ENCODE measurements around the gene WDR88. TPM values are rescaled to one million over a fixed set of nuclear protein-coding genes. Genes with fewer than 3 reads are reported as not detected.

The WDR88 gene
- total RNA-seq, 1 donor from 2014 or later, result not detected

DNA sequence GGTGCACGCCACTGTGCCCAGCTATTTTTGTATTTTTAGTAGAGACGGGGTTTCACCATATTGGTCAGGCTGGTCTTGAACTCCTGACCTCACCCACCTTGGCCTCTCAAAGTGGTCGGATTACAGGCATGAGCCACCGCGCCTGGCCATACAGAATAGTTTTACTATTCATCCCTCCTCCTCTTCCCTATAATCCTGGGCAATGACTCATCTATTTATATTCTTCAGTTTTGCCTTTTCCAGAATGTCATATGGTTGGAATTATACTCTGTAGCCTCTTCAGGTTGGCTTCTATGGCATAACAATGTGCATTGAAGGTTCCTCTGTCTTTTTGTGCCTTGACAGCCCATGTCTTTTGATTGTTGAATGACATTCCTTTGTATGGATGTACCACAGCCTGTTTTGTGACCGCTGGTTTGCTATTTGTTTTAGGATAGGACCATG is 40.0 kb downstream of the WDR88 start:
- no peaks in the 10 kb centered on the region for H3K36me3 ChIP-seq
- intact Hi-C loops (cut with DNase I), result no loop called here

DNA sequence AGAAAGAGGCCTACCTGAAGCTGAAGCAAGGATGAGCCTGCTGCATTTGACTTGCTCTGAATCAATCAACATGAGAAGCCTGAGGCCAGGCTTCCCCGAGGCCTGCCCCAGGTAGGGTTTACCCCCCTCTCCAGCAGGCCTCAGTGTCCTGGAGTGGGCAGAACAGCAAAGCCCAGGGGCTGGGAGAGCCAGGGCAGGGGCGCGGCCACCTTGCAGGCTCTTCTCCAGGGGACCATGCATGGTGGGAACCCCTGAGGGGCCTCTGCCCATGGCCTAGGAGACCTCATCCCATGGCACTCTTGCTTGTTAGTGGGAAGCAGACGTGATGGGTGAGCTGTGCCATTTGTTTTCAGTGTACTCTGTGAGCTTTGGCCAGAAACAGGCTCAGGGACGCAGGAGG is 42.3 kb downstream of the WDR88 start:
- H3K36me3 ChIP-seq, result no peaks in the 10 kb centered on the region
- no peak for DNase-seq
- intact Hi-C loops (cut with DNase I), result no loop called here

More for the DNA sequence above, 40.0 kb downstream of the WDR88 start:
- Histone ChIP-seq H3K4me1 (peaks cover 8% of the 10 kb centered on the region), H3K9me3 (no peaks in the 10 kb centered on the region), H3K27me3 (ENCODE audit: low read depth) (no peaks in the 10 kb centered on the region), H3K27ac (no peak overlapping the region), H3K4me3 (no peak overlapping the region)
- DNase-seq, result no peak
- TF ChIP-seq, protein P1, sequence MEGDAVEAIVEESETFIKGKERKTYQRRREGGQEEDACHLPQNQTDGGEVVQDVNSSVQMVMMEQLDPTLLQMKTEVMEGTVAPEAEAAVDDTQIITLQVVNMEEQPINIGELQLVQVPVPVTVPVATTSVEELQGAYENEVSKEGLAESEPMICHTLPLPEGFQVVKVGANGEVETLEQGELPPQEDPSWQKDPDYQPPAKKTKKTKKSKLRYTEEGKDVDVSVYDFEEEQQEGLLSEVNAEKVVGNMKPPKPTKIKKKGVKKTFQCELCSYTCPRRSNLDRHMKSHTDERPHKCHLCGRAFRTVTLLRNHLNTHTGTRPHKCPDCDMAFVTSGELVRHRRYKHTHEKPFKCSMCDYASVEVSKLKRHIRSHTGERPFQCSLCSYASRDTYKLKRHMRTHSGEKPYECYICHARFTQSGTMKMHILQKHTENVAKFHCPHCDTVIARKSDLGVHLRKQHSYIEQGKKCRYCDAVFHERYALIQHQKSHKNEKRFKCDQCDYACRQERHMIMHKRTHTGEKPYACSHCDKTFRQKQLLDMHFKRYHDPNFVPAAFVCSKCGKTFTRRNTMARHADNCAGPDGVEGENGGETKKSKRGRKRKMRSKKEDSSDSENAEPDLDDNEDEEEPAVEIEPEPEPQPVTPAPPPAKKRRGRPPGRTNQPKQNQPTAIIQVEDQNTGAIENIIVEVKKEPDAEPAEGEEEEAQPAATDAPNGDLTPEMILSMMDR (IDR thresholded peaks at IDR 0.05), result no peak
- ATAC-seq, result no peak

DNA sequence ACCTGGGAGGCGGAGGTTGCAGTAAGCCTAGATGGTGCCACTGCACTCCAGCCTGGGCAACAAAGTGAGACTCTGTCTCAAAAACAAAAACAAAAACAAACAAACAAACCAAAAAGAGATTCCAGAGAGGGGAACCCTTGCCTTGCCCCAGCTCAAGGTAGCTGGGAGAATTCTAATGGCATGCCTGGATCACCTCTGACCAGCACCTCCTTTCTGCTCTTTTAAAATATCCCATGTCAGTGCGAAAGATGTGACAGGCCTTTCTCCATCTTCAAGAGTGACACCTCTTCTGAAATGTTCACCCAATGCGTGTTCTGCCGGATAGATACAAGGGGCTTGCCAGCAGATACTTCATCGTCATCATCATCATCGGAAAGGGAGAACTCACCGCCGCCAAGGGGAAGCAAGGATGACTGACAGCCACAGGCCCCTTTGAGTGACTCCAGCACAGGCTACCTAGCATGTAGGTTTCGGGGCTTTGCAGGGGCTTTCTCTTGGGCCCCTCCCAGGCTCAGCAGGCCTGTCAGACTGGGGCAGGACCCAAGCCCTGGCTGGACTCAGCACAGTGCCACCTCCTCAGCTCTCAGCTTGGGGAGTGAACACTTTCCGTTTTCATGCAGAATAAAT is 43.4 kb downstream of the WDR88 start:
- TF ChIP-seq, protein P1 (IDR thresholded peaks at IDR 0.05), result no peak
- Histone ChIP-seq H3K27ac (no peak overlapping the region), H3K27me3 (ENCODE audit: low read depth) (no peaks in the 10 kb centered on the region), H3K4me1 (peaks cover 16% of the 10 kb centered on the region), H3K9me3 (no peaks in the 10 kb centered on the region), H3K4me3 (no peak overlapping the region), H3K36me3 (no peaks in the 10 kb centered on the region)
- DNase-seq (no peak), ATAC-seq (no peak)
- intact Hi-C loops (cut with DNase I), result no loop called here

More for the DNA sequence above, 42.3 kb downstream of the WDR88 start:
- Histone ChIP-seq H3K27me3 (ENCODE audit: low read depth) (no peaks in the 10 kb centered on the region), H3K4me3 (no peak overlapping the region), H3K4me1 (peaks cover 16% of the 10 kb centered on the region), H3K9me3 (no peaks in the 10 kb centered on the region), H3K27ac (no peak overlapping the region)
- ATAC-seq, result no peak
- TF ChIP-seq, protein P1 (IDR thresholded peaks at IDR 0.05), result no peak

DNA sequence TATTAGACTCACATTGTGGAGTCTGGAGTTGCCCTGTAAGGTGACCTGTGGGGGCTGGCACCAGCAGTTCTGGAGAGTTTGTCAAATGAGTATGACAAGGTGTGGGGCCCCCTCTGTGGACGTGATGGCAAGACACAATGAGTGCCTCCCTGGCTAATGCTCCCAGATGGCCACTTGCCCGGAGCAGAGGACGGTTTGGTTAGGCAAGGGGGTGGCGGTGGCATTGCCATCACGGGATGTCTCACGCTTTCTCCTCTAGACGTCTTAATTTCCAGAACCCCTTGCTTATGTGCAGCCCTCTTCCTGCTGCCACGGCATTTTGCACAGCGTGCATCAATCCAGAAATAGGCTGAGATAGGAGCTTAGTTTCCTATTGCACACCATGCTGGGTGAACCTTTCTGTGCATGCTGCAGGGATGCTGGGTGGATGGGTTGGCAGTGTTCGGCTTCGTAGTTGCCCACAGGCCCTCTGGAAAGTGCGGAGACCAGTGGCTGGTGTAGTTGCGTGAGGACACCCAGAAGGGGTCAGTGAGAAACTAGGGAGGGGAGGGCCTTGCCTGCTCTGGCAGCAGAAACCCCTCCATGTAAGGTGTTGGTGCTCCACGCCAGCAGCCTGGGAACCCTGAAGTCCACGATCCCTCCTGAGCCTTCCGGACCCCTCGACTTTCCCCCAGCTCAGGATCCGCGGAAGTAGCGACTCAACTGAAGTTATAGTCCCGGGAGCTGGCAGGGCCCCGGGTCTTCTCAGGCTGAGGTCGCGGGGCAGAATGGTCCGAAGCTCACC is 44.2 kb downstream of the WDR88 start:
- Histone ChIP-seq H3K36me3 (no peaks in the 10 kb centered on the region), H3K27me3 (ENCODE audit: low read depth) (no peaks in the 10 kb centered on the region), H3K9me3 (no peaks in the 10 kb centered on the region), H3K4me1 (peaks cover 16% of the 10 kb centered on the region), H3K4me3 (peak overlapping the region; percentile 82), H3K27ac (peak overlapping the region; percentile 94)
- intact Hi-C loops (cut with DNase I), result no loop called here
- ATAC-seq (peak; percentile 0 to 3), DNase-seq (no peak)
- TF ChIP-seq, protein P1 (IDR thresholded peaks at IDR 0.05), result no peak

DNA sequence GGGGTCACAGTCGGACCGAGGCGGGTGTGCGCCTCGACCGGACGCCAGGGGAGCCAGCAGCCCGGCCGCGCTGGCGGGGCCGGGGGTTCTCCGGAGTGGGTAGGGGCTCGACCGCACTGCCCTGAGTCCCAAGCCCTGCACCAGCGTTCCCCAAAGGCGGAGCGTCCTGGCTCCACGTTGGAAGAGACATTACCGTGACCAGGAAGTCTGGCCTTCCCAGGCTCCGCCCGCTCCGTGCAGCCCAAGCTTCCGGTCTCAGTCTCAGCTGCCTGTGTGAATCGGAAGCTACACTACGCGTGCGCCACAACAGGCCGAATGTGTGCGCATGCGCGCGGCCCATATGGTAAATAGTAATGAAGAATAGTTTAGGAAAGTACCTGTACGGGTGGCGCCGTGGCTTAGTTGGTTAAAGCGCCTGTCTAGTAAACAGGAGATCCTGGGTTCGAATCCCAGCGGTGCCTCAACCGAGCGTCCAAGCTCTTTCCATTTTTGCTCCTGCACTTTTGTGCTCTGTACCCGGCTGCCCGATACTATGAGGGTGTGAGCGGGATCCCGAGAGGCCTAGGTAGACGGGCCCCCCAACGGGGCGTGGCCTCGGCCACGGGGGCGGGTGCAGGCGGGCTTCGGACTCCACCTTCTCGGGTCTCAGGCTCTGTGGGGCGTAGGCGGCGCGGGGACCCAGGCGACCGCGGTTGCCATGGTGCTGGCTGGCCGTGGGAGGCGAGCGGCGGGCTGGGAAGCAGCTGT is 44.9 kb downstream of the WDR88 start:
- ATAC-seq, result peak; percentile 95 to 96
- Histone ChIP-seq H3K9me3 (no peaks in the 10 kb centered on the region), H3K27me3 (ENCODE audit: low read depth) (no peaks in the 10 kb centered on the region), H3K36me3 (no peaks in the 10 kb centered on the region), H3K4me3 (peak overlapping the region; percentile 82), H3K4me1 (peaks cover 16% of the 10 kb centered on the region), H3K27ac (peak overlapping the region; percentile 94)
- intact Hi-C loops (cut with DNase I), result no loop called here
- peak; percentile 97 for DNase-seq
- TF ChIP-seq, protein P1 (IDR thresholded peaks at IDR 0.05), result peak; percentile 38
